H1 (cell line): ENCODE data around the gene MORC2. TPM values are rescaled to one million over a fixed set of nuclear protein-coding genes. Genes with fewer than 3 reads are reported as not detected.
A peak's percentile ranks its signal among the peaks of the same experiment; 100 is the strongest.

Experiments used
- CTCF ChIA-PET: fragments of 300-600 bp; sonication (Branson Sonifier 250); formaldehyde crosslinking; loops from one replicate; lab custom pipeline; 2021; ENCODE audit not compliant: partially characterized antibody; lab: Charles Lee
- POLR2A ChIA-PET: fragments of 300-600 bp; sonication (Branson Sonifier 250); formaldehyde crosslinking; loops from one replicate; lab custom pipeline; 2021; ENCODE audit warnings: inconsistent platforms; ENCODE audit not compliant: partially characterized antibody; lab: Charles Lee
- DNase-seq, 2 experiments: peaks; one replicate each; pipeline versions ENCODE4 v3.0.0 to v3.0.0-alpha.2; 2010 to 2022; ENCODE audit warnings: low spot score in 2 of 2, low read depth in 1 of 2, mixed read lengths in 1 of 2
- FAIRE-seq: peaks from 2 replicates; lab custom pipeline; 2011; peaks lifted over from hg19 to GRCh38; lab: Jason Lieb, UNC
- H2AFZ ChIP-seq: 2 replicates; pipeline ENCODE4 v1.8.1; 2012; ENCODE audit warnings: low read length, inconsistent platforms
- H2AK5ac ChIP-seq: 2 replicates; pipeline ENCODE4 v1.6.1; 2013; ENCODE audit warnings: low read depth, low read length
- H2BK120ac ChIP-seq: replicated peaks from 2 replicates; pipeline ENCODE3; 2013; ENCODE audit warnings: low read depth, low read length, inconsistent platforms
- H2BK12ac ChIP-seq: 2 replicates; pipeline ENCODE4 v1.6.1; 2013; ENCODE audit warnings: low read depth, low read length
- H2BK15ac ChIP-seq: 2 replicates; pipeline ENCODE4 v1.6.1; 2013; ENCODE audit warnings: low read length
- H2BK20ac ChIP-seq: 2 replicates; pipeline ENCODE4 v1.6.1; 2013; ENCODE audit warnings: low read length
- H2BK5ac ChIP-seq: 2 replicates; pipeline ENCODE4 v1.6.1; 2013; ENCODE audit warnings: low read depth, low read length
- H3K14ac ChIP-seq: 2 replicates; pipeline ENCODE4 v1.6.1; 2013; ENCODE audit warnings: inconsistent platforms; ENCODE audit not compliant: insufficient read length
- H3K18ac ChIP-seq: 2 replicates; pipeline ENCODE4 v1.6.1; 2013; ENCODE audit warnings: low read length; ENCODE audit errors: extremely low read depth
- H3K23ac ChIP-seq: 2 replicates; pipeline ENCODE4 v1.6.1; 2013; ENCODE audit warnings: inconsistent platforms; ENCODE audit not compliant: insufficient read length
- H3K23me2 ChIP-seq: 2 replicates; pipeline ENCODE4 v1.6.1; 2013; ENCODE audit warnings: low read depth, low read length
- H3K27ac ChIP-seq: 2 replicates; pipeline ENCODE4 v1.6.1; 2011; ENCODE audit warnings: low read depth, low read length, inconsistent platforms
- H3K27me3 ChIP-seq, 4 experiments: replicated peaks in 1 of 4; 1 replicate in 1 of 4; 2 replicates in 3 of 4; pipeline versions ENCODE4 v1.6.1 to v1.8.1; 2011 to 2013; ENCODE audit warnings: low read length in 3 of 4, mild to moderate bottlenecking in 3 of 4, inconsistent platforms in 2 of 4, mixed read lengths in 2 of 4, moderate library complexity in 1 of 4; ENCODE audit not compliant: control insufficient read depth in 3 of 4, insufficient read depth in 3 of 4; ENCODE audit errors: extremely low read depth in 1 of 4
- H3K36me3 ChIP-seq, 4 experiments: 2 replicates each; pipeline versions ENCODE4 v1.6.1 to v1.8.1; 2011 to 2013; ENCODE audit warnings: mild to moderate bottlenecking in 4 of 4, low read length in 3 of 4, moderate library complexity in 2 of 4, control low read depth in 1 of 4, inconsistent platforms in 1 of 4; ENCODE audit not compliant: insufficient read depth in 4 of 4, control insufficient read depth in 2 of 4
- H3K4ac ChIP-seq: replicated peaks from 2 replicates; pipeline ENCODE3; 2013; ENCODE audit warnings: low read length, low read depth, mixed read lengths, inconsistent platforms; ENCODE audit not compliant: insufficient read length
- H3K4me1 ChIP-seq, 4 experiments: replicated peaks in 1 of 4; 1 replicate in 1 of 4; 2 replicates in 3 of 4; pipeline versions ENCODE4 v1.6.1 to v1.8.1; 2011 to 2013; ENCODE audit warnings: low read length in 3 of 4, inconsistent platforms in 2 of 4, mixed read lengths in 1 of 4; ENCODE audit not compliant: insufficient read depth in 4 of 4, control insufficient read depth in 3 of 4
- H3K4me2 ChIP-seq, 2 experiments: 2 replicates each; pipeline versions ENCODE4 v1.6.1 to v1.8.1; 2011 to 2013; ENCODE audit warnings: low read depth in 2 of 2, low read length in 2 of 2, control low read depth in 1 of 2, inconsistent platforms in 1 of 2, mild to moderate bottlenecking in 1 of 2; ENCODE audit not compliant: insufficient read depth in 1 of 2
- H3K4me3 ChIP-seq, 4 experiments: fragments of 200-600, 300-600 bp in 1 of 4; sonication (generic), shearing (Covaris generic), sonication (Bioruptor Twin) in 1 of 4; 2 replicates each; pipeline versions ENCODE4 v1.5.1 to v1.8.1; 2011 to 2016; ENCODE audit warnings: low read length in 4 of 4, low read depth in 3 of 4, control low read depth in 2 of 4, inconsistent platforms in 2 of 4, mild to moderate bottlenecking in 2 of 4, mixed read lengths in 1 of 4, moderate library complexity in 1 of 4; ENCODE audit not compliant: insufficient read depth in 2 of 4; ENCODE audit errors: extremely low read depth in 1 of 4
- H3K56ac ChIP-seq: replicated peaks from 2 replicates; pipeline ENCODE3; 2013; ENCODE audit warnings: low read depth, mild to moderate bottlenecking, mixed read lengths, low read length, inconsistent platforms; ENCODE audit not compliant: insufficient read length
- H3K79me1 ChIP-seq: 2 replicates; pipeline ENCODE4 v1.6.1; 2013; ENCODE audit warnings: low read depth, low read length, control low read depth
- H3K79me2 ChIP-seq, 2 experiments: 2 replicates each; pipeline versions ENCODE4 v1.6.1 to v1.8.1; 2012 to 2013; ENCODE audit warnings: low read length in 2 of 2, mild to moderate bottlenecking in 2 of 2, inconsistent platforms in 1 of 2; ENCODE audit not compliant: insufficient read depth in 2 of 2, control insufficient read depth in 1 of 2
- H3K9ac ChIP-seq, 4 experiments: replicated peaks in 1 of 4; 1 replicate in 1 of 4; 2 replicates in 3 of 4; pipeline versions ENCODE4 v1.6.1 to v1.8.1; 2011 to 2013; ENCODE audit warnings: low read depth in 3 of 4, low read length in 3 of 4, control low read depth in 2 of 4, mild to moderate bottlenecking in 2 of 4, moderate library complexity in 2 of 4, inconsistent platforms in 1 of 4; ENCODE audit errors: extremely low read depth in 1 of 4
- H3K9me3 ChIP-seq, 2 experiments: 2 replicates each; pipeline versions ENCODE4 v1.6.1 to v1.8.1; 2012 to 2013; ENCODE audit warnings: mild to moderate bottlenecking in 2 of 2, moderate library complexity in 2 of 2, control low read depth in 1 of 2, inconsistent platforms in 1 of 2, low read depth in 1 of 2, low read length in 1 of 2, mixed read lengths in 1 of 2; ENCODE audit not compliant: insufficient read depth in 2 of 2
- H4K20me1 ChIP-seq, 2 experiments: replicated peaks in 1 of 2; 2 replicates each; pipeline versions ENCODE3 to v1.8.1; 2011 to 2013; ENCODE audit warnings: inconsistent platforms in 2 of 2, low read length in 2 of 2, mild to moderate bottlenecking in 1 of 2; ENCODE audit not compliant: insufficient read depth in 2 of 2, control insufficient read depth in 1 of 2
- H4K5ac ChIP-seq: 2 replicates; pipeline ENCODE4 v1.6.1; 2013; ENCODE audit warnings: low read length, low read depth, mixed read lengths, inconsistent platforms; ENCODE audit not compliant: insufficient read length
- H4K8ac ChIP-seq: 2 replicates; pipeline ENCODE4 v1.8.0; 2013; ENCODE audit warnings: mild to moderate bottlenecking, moderate library complexity, low read length, inconsistent platforms; ENCODE audit not compliant: insufficient read depth; ENCODE audit errors: extremely low read depth
- H4K91ac ChIP-seq: replicated peaks from 2 replicates; pipeline ENCODE3; 2013; ENCODE audit warnings: low read length, mixed read lengths, inconsistent platforms; ENCODE audit not compliant: insufficient read length
- ATF3 ChIP-seq: IDR thresholded peaks from 2 replicates; pipeline ENCODE4 v1.6.1; 2011; ENCODE audit warnings: low read depth, mild to moderate bottlenecking, low read length; ENCODE audit not compliant: insufficient read depth
- GTF2F1 ChIP-seq: IDR thresholded peaks from 2 replicates; pipeline ENCODE4 v1.6.1; 2012; ENCODE audit warnings: low read depth, low read length, improper control_type of control experiment, borderline replicate concordance
- NRF1 ChIP-seq: IDR thresholded peaks from 2 replicates; pipeline ENCODE4 v1.6.1; 2011; ENCODE audit warnings: mild to moderate bottlenecking, low read depth, low read length, improper control_type of control experiment
- WGBS, 2 experiments: shearing (Covaris generic) in 1 of 2; methylation state at CpG; one replicate each; pipeline versions ENCODE4 v1.1.6 to v1.1.7; 2013 to 2015; ENCODE audit warnings: low lambda C conversion rate in 2 of 2, mixed read lengths in 2 of 2, inconsistent platforms in 1 of 2, low coverage in 1 of 2, missing lambda C conversion rate in 1 of 2; ENCODE audit not compliant: insufficient replicate concordance in 2 of 2, insufficient coverage in 1 of 2, insufficient read length in 1 of 2; ENCODE audit errors: extremely low coverage in 1 of 2, missing lambda C conversion rate in 1 of 2; 5-methylcytosine and 5-hydroxymethylcytosine counted together
- polyA plus RNA-seq, 7 experiments: library from polyadenylated mRNA; depleted of rRNA in 3 of 7; stranded (reverse) in 5 of 7; unstranded in 2 of 7; fragments of >200 nt in 5 of 7; fragments of 200-250 nt in 2 of 7; gene quantifications; 1 replicate in 5 of 7; 2 replicates in 1 of 7; 4 replicates in 1 of 7; pipeline versions ENCODE4 v1.2.1 to v1.2.3, GENCODE V29; 2011 to 2013; ENCODE audit warnings: missing spikeins in 2 of 7, mixed read lengths in 2 of 7
- total RNA-seq: library from RNA; stranded (reverse); fragmentation: NEBNext Ultra II Directional; extraction: Animal tissue kit (Norgen Biotek cat#: 25700); gene quantifications from 2 replicates; pipeline ENCODE4 v1.2.1, GENCODE V29; 2021

MORC2 gene
- total and polyA plus RNA-seq, 2 of the 8 experiments (the other 6 are each of a cell fraction or from before 2014, with no cell fraction given): 15.4 to 68.0 TPM

- Histone ChIP-seq H2BK120ac (no peak overlapping the region), H3K9ac (no peak overlapping the region), H3K9me3 (no peaks in the 10 kb centered on the region), H2BK15ac (no peak overlapping the region), H3K56ac (no peak overlapping the region), H3K14ac (no peak overlapping the region), H3K4me3 (no peak overlapping the region), H3K79me1 (no peaks in the 10 kb centered on the region), H3K4ac (no peak overlapping the region), H2BK12ac (no peak overlapping the region), H3K18ac (no peak overlapping the region), H3K23ac (no peak overlapping the region), H3K4me2 (no peak overlapping the region), H3K4me1 (peaks cover 0 to 4% (median 4%) of the 10 kb centered on the region in 4 experiments; a peak in 5 of 7 replicates), H4K8ac (no peak overlapping the region), H3K79me2 (no peaks in the 10 kb centered on the region), H3K36me3 (peaks cover 0 to 9% (median 2%) of the 10 kb centered on the region in 4 experiments; a peak in 2 of 8 replicates), H3K27ac (no peak overlapping the region), H4K91ac (no peak overlapping the region), H3K23me2 (no peaks in the 10 kb centered on the region), H2BK5ac (no peak overlapping the region), H4K5ac (no peak overlapping the region), H2BK20ac (no peak overlapping the region), H4K20me1 (peaks cover 1 to 3% of the 10 kb centered on the region in 2 experiments), H2AK5ac (no peak overlapping the region), H3K27me3 (no peaks in the 10 kb centered on the region), H2AFZ (no peak overlapping the region)
- ChIA-PET POLR2A (interaction anchor here (0.8 to 1.1 kb wide), 4 partner anchors 9 to 127 kb away, joined by 3 to 4 read pairs (median 3); no protein-coding TSS in a partner anchor), CTCF (interaction anchor here (0.6 to 6.2 kb wide), 35 partner anchors 8 to 515 kb away, joined by 3 to 73 read pairs (median 4); partner anchors contain the start of gene SLC35E4)
- no peak for TF ChIP-seq NRF1
- TF ChIP-seq GTF2F1: no peak
- TF ChIP-seq ATF3: no peak
- DNase-seq: peak in 1 of 2 experiments; percentile 35
- FAIRE-seq: no peak
- 90% methylated on average over 9 of the region's 9 CpGs; no CpG with 5 or more reads in 1 of the 2 experiments for WGBS, 2 experiments
These were observed 78.5 kb downstream of the MORC2 start for GRCh38 chr22:30889996-30890480.
